Stimulated activated CD8-positive, alpha-beta memory T cell treated with anti-CD3 and anti-CD28 coated beads, Interleukin-15, amount 100 ng/mL, for 1 hour (primary cell): ENCODE results near the gene ZNF57.
"Not testable (repeated sequence)": the region's sequence is repeated elsewhere in the genome, so short reads cannot be mapped to it uniquely, and the experiment has no call there.

Source experiments
- DNase-seq: peaks from one replicate; pipeline ENCODE4 v3.0.0-alpha.2; 2020; ENCODE audit warnings: low read depth

ZNF57 gene

DNA sequence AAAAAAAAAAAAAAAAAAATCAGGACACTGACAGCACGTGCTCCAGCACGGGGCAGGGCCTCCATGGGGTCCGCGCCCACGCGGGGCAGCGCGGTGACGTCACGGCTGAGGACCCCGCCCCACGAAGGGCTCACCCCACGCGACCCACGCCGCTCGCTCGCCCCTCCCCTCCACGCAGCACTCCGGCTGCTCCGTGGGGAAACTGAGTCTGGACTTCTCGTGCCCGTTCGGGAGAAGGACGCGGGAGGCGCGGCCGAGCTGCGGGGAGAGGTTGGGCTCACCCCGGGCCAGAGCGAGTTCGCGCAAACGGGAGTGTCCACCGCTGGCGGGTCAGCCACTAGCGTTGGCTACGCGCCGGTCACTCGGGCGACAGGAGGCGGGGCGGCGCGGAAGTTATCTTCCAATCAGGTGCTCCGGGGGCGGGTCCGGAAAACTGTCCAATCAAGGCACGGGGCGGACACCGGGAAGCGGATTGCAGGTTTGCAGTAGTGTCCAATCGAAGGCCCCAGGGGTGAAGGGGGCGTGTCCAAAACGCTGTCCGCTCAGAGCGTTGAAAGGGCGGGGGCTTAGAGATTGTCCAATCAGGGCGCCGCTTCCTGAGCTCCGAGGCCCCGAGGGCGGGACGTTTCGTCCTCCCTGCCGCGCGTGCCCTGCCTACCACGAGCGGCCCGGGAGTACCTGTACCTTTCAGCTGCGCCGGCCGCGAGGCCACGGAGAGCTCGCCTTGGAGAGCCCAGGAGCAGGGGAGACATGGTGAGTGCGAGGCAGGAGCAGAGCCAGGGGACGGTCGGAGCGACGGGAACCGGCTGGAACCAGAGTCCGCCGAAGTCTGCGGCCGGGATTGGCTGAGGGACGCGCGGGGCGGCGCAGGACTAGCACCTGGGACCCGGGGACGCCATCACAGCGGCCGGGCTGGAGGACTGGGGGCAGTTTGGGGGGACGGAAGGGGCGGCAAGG, at the start of gene ZNF57:
TSS of gene ZNF57 (plus strand) at position 633 of the 957 bp plus-strand sequence. CDS start at position 751, 118 bp downstream.
- peak; percentile 93 for DNase-seq

DNA sequence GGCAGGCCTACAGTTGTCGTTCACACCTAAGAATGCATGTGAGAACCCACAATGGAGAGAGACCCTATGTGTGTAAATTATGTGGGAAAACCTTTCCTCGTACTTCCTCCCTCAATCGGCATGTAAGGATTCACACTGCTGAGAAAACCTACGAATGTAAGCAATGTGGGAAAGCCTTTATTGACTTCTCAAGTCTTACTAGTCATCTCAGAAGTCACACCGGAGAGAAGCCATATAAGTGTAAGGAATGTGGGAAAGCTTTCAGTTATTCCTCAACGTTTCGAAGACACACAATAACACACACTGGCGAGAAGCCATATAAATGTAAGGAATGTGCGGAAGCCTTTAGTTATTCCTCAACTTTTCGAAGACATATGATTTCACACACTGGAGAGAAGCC, 48.1 kb upstream of the ZNF57 start:
- DNase-seq, result no peak

DNA sequence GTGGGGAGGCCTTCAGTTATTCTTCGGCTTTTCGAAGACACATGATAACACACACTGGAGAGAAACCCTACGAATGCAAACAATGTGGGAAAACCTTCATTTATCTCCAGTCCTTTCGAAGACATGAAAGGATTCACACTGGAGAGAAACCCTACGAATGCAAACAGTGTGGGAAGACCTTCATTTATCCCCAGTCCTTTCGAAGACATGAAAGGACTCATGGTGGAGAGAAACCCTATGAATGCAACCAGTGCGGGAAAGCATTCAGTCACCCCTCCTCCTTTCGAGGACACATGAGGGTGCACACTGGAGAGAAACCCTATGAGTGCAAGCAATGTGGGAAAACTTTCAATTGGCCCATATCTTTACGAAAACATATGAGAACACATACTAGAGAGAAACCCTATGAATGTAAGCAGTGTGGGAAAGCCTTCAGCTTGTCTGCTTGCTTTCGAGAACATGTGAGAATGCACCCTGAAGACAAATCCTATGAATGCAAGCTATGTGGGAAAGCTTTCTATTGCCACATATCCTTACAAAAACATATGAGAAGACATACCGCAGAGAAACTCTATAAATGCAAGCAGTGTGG, 47.6 kb upstream of the ZNF57 start:
- no peak for DNase-seq

DNA sequence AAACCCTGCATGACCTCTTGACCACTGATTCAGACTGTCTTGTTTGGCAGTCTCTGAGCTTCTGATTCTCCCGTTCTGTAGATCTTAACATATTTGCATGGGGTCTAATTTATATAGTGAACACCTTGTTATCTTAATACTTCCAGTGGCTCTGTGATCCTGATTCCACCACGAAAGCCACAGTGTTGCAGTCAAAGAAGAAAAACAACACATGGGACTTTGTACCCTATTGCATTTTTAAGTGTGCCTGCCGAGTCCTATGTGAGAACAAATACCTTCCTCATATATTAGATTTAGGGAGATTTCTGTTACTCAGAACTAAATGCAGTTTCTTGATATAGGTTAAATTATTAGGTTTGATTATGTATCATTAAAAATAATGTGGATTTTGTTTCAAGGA, 45.9 kb upstream of the ZNF57 start:
- no peak for DNase-seq

DNA sequence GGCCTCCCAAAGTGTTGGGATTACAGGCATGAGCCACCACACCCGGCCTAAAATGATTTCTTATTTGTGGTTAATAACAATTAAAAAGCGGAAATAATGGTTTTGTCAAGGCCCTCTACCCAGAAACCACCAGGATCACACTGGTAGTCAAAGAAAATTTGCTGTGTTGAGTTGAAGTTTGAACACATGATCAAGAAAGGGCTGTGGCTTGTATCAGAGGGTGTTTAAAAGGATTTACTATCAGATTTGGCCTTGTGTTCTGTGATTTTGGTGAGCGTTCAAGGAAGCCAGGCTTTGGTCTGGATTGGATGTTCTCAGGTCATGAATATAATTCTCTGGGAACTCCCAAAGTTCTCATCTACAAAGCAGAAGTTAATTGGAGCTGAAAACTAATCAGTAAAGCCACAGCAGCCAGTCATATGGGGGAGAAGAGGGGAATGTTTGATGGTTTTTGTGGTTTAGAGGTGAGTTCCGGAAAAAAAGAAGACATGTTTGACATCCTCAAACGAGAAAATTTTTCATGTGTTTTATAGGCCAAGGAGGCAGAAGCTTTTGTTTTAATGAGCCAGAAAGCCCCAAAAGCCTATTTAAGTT, 44.2 kb upstream of the ZNF57 start:
- no peak for DNase-seq

DNA sequence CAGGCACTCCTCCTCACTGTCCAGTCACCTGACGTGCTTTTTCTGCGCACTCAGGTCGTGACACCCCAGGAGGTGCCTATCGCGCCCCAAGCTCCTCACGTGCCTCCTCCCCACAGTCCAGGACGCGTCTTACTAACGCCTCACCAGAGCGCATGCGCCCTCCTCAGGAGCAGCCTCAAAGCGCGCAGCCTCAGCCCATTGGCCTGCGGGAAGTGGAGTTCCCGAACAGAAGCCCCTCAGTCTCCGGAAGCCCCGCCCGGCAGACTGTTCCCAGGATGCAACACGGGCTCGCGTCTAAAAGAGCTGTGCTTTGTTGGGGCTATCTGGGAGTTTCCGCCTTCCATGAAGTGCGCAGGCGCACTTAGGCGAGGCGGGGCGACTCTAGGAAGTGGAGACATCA, 41.9 kb upstream of the ZNF57 start:
- no peak for DNase-seq

GRCh38 chr19:2863816-2864215, 36.9 kb upstream of the ZNF57 start:
- DNase-seq, result no peak

DNA sequence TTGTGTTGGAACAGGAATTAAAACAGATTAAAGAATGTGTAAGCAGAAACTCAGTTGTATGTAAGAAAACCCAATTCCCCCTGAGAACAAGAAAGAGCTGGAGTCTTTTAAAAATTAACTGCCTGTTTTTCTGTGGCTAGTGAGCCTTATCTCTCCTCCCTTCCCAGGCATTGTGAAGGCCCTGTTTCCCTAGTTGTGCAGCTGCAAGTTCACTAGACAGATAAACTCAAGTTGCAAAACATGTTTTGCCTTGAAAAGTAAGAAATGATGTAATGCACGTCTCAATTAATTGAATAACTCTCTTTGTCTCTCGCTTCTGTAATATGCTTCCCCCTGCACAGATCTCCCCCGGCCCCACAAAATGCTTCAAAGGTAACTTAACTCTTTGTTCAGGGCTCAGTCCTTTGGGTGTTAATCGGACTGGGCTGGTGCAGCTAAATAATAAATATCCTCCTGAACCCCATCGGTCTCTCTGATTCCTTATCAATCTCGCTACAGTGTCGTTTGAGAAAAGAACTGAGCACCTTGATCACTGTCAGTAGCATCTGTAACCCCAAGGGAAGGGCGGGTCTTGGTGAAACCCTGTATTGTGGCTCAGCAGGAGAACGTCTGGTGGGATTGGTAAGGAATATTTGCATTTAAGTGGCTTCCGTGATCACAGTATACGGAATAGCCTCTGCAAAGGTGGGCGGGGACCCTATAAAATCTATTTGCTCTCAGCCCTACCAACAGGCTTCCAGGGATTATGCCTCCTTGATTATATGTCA, 35.2 kb upstream of the ZNF57 start:
- DNase-seq, result no peak

GRCh38 chr19:2866495-2867024, 34.2 kb upstream of the ZNF57 start:
- no peak for DNase-seq

DNA sequence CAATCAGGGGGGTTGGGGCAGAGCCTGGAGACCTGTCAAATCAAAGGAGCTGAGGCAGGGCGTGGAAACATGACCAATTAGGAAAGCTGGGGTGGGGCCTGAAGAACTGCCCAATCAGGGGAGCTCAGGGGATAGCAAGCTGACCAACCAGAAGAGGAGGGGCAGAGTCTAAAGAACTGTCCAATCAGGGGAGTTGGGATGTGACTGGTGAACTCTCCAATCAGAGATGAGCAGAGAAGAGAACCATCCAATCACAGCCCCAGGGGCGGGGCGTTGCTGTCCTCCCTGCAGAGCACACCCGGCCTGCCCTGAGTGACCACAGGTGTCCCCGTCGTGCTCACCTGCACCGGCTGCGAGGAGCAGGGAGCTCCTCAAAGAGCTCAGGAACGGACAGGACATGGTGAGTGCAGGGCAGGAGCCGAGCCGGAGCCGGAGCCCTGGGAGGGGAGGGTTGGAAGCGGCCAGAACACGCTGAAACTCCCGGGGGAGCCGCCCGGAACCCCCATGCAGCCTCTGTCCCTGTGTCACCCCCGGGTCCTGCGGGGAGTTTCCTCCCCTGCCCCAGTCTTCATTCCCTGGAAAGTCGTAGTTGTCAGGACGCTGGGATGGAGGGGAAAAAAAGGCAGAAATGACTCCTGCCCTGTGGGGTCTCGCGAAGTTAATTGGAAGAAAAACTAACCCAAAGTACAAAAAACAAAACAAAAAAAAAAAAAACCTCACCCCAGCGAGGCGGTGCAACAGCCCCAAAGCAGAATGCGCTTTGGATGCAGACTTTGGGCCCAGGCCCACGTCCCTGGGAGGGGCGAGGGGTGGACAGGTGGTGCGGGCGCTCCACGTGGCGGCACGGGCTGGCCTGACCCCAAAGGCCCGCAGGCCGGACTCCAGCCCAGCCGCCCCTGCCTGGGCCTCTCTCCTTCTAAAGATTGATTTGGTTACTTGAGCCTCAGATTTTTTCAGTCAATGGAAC, 33.4 kb upstream of the ZNF57 start, which contains the start of gene ZNF556:
TSS of gene ZNF556 (plus strand) at position 311 of the 967 bp plus-strand sequence. CDS start at position 398, 87 bp downstream.
- DNase-seq, result no peak

GRCh38 chr19:2869618-2870017, 31.1 kb upstream of the ZNF57 start:
- DNase-seq, result no peak

- DNase-seq, result not testable (repeated sequence)
Measured at GRCh38 chr19:2872175-2872574, 28.6 kb upstream of the ZNF57 start.

- DNase-seq, result no peak
Measured at GRCh38 chr19:2877398-2878331, 23.1 kb upstream of the ZNF57 start.

DNA sequence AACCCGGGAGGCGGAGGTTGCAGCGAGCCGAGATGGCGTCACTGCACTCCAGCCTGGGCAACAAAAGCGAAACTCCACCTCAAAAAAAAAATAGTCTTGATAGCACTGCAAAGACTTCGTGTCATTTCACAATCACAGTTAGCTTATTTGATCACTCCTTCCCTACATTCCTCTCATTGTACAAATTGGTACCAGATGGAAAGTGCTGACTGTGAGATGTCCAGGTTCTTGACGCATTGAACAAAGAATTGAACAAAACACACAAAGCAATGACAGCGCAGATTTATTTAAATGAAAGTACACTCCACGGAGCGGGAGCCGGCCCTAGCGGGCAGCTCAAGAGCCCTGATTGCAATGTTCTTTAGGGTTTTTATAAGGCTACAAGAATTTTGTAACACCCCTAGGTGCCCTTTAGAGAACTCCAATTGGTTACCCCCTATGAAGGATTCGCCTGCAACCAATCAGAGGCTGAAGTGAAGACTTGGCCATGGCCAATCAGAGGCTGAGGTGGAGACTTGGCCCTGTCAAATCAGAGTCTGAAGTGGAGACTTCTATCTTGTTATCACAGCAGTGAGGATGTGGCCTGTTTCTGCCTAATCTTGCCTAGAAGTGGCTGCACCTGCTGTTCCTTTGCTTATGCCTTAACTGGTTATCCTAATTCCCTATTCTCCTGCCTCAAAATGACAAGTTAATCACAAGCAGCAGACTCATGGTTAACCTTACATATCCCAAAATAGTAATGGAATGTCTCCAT, 16.9 kb upstream of the ZNF57 start:
- DNase-seq, result no peak

DNA sequence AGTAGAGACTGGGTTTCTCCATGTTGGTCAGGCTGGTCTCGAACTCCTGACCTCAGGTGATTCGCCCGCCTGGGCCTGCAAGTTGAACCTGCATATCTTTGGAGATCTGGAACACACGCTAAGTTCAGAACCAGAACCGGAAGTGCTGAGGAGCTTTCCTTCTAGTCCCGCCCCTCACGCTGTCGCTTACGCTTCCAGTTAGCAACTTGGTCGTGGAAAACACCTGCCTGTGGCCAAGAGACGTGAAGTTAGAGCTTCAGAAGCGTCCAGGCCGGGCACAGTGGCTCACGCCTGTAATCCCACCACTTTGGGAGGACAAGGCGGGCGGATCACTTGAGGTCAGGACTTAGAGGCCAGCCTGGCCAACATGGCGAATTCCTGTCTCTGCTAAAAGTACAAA, 15.0 kb upstream of the ZNF57 start:
- no peak for DNase-seq

DNA sequence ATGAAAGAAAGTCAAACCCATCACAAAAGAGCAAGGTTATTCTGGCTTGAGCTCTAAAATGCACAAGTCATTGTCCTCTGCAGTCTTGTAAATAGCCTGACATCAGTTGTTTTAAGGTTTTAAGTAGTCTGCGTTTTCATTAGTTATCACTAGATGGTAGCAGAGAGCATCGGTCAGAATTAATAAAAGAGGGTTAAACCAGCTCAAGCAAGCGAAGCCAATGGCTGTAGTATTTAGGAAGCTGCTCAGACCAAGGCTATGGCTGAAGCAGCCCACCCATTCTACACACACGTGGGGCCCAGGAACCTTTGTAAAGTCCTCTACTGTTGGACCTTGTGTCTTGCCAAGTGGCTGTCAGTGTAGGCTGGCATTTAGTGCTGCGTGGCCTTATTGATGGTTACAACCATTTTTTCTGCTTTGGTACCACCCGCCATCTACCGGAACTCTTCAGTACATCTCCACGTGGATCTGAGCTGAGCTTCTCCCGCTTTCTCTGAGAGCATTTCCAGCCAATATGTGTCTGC, 13.3 kb upstream of the ZNF57 start:
- DNase-seq, result no peak

DNA sequence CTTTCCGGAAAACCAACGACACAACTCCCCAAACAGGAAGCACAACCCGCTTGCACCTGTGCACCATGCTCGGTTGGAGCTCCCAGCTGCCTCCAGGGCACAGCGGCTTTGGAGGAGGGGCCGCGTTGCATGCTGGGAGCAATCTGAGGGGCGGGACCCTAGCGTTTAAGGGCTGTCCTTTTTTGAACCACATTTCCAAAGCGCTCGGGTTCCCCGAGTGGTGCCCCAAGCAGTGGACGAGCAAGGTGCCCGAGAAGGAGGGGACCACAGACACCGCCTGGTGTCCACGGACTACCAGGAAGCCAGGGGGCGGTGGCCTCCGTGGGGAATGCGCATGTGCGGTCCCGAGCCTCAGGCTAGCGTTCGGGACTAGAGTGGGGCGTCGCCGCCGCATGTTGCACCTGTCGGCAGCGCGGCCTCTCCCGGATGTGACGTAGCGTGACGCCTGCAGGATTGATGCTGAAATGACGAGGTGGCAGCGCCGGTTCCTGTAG, 11.9 kb upstream of the ZNF57 start:
- peak; percentile 29 for DNase-seq

- DNase-seq, result not testable (repeated sequence)
Measured at GRCh38 chr19:2890531-2890930, 10.2 kb upstream of the ZNF57 start.
